Skin of body (tissue), 2 donors: ENCODE data around the gene VPS13C. TPM values are rescaled to one million over a fixed set of nuclear protein-coding genes. Genes with fewer than 3 reads are reported as not detected.

Source experiments
- DNase-seq: peaks from one replicate; lab custom pipeline; 2025; lab: John Stamatoyannopoulos, UW
- total RNA-seq: library from RNA; depleted of rRNA; stranded (reverse); fragments of >200 nt; gene quantifications from one replicate; pipeline ENCODE4 v1.2.3, GENCODE V29; 2014

The VPS13C gene
- total RNA-seq, 1 donor from 2014 or later: 81.8 TPM

- DNase-seq: no peak
These were observed 122.0 kb downstream of the VPS13C start for GRCh38 chr15:61938249-61938648.

GRCh38 chr15:61936528-61937195 is 123.6 kb downstream of the VPS13C start:
- DNase-seq: no peak

- no peak for DNase-seq
These were observed 124.8 kb downstream of the VPS13C start for GRCh38 chr15:61935493-61935892.

DNA sequence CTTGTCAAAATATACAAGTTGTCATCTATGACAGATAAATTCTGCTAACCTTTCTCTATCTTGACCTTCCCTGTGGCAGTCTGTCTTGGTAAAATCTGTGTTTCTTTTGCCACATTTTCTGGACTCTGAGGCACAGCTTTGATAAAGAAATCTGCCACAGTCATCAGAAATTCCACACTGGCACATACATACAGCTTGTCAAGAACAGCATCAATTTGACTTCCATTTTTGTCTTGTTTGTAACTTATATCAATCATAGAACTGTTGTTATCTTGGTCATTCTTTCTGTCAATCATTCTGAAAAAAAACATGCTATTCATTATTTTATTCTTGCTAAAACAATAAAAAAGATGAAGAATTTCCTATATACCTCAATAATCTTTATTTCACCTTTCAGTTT is 130.8 kb downstream of the VPS13C start:
- DNase-seq: no peak

GRCh38 chr15:61923173-61923572 is 137.1 kb downstream of the VPS13C start:
- no peak for DNase-seq

DNA sequence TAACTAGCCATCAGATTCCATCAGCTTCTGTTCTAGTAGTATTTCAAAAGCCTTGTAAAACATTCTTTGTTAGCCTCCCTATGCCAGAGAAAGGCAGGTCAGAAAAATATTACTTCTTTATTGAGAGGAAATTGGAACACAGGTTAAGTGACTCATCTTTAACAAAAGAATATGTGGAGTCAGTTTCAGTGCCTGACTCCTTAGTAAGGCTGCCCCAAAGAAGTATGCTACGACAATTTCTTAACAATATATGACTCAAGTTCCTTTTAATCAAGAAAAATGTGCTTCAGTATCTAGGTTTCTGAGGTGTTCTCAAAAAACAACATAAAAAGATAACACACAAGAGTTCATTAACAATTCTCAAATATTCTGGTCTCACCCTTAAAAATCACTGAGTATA is 139.2 kb downstream of the VPS13C start:
- no peak for DNase-seq

DNA sequence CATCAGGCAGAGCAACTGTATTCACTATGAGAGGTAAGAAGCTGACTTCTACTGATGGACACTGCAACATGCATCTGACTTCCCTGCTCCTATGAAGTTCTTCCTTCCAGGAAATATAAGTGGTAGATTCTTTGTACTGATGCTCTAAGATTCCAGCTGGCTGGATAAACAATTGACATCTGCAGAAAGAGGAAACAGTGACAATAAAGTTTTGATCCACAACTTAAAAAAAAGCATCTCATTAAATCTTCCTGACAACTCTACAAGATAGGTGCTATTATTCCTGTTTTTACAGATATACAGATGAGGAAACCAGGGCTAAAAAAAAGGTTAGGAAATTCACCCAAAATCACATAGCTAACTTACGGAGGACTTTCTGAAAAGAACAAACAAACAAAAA is 142.8 kb downstream of the VPS13C start:
- DNase-seq: no peak

- no peak for DNase-seq
These were observed 144.1 kb downstream of the VPS13C start for GRCh38 chr15:61916104-61916503.

DNA sequence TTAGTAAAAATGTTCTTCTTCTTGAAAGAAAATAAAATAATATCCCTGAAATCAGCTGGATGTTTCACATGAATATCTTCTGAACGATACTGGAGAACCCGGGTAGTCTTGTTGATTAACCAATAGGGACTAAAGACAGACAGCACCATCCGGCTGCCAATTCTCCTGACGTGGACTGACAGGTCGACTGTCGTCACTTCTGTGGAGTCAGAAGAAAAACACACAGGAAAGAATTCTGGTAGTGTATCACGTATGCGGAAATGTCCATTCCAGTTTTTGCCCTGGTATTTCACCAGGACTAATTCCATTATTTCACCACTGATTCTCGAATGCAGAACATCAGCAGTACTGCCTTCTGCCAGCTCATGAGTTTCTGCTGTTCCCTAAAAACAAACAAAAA is 144.6 kb downstream of the VPS13C start:
- no peak for DNase-seq

GRCh38 chr15:61910839-61911369 is 149.3 kb downstream of the VPS13C start:
- no peak for DNase-seq

GRCh38 chr15:61908241-61908640 is 152.0 kb downstream of the VPS13C start:
- no peak for DNase-seq

- no peak for DNase-seq
These were observed 152.5 kb downstream of the VPS13C start for GRCh38 chr15:61907753-61908086.

GRCh38 chr15:61906961-61907752 is 153.1 kb downstream of the VPS13C start:
- no peak for DNase-seq

DNA sequence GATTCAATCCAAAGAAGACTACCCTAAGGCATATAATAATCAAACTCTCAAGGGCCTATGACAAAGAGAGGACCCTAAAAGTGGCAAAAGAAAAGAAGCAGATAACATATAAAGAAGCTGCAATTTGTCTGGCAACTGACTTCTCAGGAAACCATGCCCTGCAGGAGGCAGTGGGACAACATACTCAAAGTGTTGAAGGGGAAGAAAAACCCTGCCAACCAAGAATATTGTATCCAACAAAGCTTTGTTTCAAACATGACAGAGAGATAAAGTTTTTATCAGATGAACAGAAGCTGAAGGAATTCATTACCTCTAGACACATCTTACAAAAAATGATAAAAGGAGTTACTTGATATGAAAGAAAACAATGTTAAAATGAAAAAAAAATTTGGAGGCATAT is 167.1 kb downstream of the VPS13C start:
- no peak for DNase-seq

DNA sequence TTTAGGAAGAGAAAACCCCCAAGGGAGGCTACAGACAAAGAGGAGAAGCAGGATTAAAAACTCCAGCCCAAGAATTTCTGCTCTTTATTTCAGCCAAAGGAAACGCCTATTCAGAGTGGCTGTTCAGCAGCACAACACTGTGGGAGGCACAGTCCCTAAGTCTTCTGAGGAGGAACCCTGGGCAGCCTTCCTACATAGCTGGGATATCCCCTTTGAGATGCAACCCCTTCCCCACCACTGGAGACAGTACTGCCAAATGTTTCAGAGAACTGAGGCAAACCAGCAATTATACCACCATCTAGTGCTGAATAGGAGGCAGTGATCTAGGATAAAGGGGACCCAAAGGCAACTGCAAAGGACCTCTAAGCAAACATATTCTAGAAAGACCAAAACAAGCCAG is 168.1 kb downstream of the VPS13C start:
- DNase-seq: no peak

DNA sequence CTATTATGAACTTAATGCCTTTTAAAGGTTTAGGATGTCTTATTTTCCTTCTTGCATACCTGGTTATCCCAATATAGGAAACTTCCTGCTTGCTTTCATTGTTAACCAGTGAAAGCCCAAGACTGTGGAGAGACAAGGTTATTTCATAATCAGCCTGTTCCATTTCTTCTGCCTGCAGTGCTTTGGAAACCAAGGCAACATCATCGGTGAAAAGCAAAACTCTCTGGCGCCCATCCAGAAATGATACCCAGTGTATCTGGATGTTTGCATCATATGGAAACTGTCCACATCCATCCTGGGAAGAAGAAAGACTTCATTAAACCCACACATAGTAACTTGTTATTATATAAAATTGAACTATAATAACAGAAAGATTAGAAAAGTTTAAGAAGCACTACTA is 170.1 kb downstream of the VPS13C start:
- DNase-seq: no peak

DNA sequence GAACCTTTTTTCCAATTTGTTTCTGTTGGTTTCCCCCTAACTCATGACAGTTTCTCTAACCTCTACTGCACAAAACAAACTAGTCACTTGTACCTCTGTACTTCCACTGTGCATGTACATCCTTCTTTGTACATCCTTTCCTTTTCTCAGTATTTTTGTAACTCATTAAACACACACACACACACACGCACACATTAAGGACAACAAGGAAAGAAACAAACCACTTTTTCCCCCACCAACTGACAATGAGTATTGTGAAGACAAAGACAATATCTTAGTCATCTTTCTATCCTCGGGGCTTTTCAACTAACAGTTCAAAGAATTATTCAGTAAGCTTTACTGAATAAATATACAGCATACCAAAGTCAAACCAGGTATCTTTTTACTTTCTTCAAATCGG is 170.5 kb downstream of the VPS13C start:
- no peak for DNase-seq

- DNase-seq: no peak
These were observed 172.0 kb downstream of the VPS13C start for GRCh38 chr15:61888074-61888780.

DNA sequence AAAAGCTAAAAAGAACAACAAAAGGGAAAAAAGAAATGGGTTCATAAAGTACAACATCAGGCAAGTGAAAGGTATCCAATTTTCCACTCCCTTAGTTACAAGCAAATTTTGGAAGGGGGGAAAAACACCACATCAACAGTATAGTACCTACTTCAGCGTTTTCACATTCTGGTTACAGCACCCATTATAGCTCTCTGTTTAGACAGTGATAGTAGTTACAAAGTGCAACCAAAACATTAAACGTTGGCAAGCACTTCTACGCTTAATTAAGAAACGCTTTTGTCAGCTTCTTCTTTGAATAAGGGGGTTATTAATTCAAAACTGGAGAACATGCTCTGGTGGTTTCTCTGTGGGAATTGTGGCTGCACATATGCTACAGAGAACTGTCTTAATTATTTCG is 180.2 kb downstream of the VPS13C start:
- no peak for DNase-seq

- no peak for DNase-seq
These were observed 181.0 kb downstream of the VPS13C start for GRCh38 chr15:61879219-61879618.

DNA sequence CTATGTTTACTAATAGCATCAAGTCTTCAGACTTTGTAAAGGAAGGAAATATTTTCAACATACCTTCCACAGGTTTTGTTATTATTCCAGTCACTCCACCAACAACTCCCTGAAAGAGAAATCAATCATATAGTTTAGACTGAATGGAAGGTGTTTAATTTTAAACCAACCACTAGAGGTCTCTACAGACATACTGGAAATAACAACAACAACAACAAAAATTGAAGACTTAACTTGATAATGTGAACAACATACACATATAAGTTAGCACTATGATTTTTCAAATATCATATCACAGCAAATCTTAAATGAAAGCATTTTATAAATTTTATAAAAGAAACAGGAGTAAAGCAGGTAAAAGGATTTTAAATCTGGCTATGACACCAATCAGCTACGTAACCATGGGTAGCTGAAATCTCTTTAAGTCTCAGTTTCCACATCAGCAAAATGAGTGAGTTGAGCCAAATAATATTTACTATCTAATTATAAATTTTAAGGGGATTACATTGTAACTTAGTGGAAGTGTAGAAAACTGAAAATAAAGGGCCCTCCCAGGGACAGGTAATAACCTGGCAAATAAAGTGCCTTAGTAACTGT is 188.2 kb downstream of the VPS13C start:
- DNase-seq: peak; percentile 12

DNA sequence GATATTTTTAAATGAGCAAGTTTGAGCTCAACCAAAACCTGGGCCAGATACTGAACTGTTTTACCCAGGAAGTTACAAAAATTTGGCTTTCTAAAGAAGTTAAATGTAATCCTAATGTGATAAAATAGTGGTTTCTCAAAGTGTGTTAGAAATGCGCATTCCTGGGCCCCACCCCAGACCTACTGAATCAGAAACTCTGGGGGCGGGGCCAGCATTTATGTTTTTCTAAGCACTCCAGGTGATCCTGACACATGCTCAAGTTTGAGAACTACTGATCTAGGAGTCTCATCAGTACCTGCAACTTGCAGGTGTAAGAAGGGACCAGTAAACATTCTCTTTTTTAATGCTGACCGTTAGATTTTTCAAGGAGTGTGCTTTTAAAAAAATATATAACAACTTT is 190.6 kb downstream of the VPS13C start:
- DNase-seq: no peak
